Renal cortical epithelial cell (primary cell): ENCODE results near the gene NCSTN. TPM values are rescaled to one million over a fixed set of nuclear protein-coding genes. Genes with fewer than 3 reads are reported as not detected.

Source experiments
- DNase-seq: peaks from one replicate; pipeline ENCODE4 v3.0.0-alpha.2; 2011; ENCODE audit warnings: low read depth
- total RNA-seq: library from RNA; depleted of rRNA; stranded (reverse); fragments of >200 nt; gene quantifications from 2 replicates; pipeline ENCODE4 v1.2.3, GENCODE V29; 2014

NCSTN gene
- total RNA-seq, 1 donor from 2014 or later: 168 TPM

DNA sequence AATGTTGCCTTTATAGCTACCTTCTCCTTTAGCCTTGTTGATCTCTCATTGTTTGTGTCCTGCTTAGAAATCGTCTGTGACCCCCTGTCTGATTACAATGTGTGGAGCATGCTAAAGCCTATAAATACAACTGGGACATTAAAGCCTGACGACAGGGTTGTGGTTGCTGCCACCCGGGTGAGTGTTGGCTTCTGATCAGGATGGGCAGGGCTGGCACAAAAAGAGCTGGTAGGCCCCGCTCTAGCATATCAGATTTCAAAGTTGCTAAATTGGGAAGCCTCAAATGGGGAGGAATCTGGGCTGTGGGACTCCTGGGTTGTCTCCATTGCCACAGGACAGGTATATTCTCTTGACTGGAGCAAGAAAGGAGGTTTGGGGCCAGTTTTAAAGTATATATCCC is 8.4 kb downstream of the NCSTN start:
- DNase-seq: no peak

DNA sequence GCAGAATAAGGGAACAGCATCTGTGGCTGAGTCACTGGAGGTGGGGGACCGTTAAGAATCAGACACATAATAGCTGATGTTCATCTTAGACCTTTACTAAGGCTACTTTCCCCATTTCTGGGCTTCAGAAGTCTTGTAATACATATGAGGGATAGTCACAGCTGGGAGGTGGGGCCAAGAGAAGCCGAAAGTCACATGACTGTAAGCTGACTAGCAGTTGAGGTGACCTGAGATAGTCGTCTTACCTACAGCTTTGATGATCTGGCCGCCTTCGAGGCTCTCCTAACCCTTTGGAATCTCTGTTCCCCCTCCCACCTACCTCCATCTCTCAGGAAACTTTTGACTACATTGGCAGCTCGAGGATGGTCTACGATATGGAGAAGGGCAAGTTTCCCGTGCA is 9.4 kb downstream of the NCSTN start:
- DNase-seq: no peak

- DNase-seq: peak; percentile 2
Measured at GRCh38 chr1:160353223-160353622, 10.0 kb downstream of the NCSTN start.

GRCh38 chr1:160354388-160354985 is 11.3 kb downstream of the NCSTN start:
- peak; percentile 9 for DNase-seq

DNA sequence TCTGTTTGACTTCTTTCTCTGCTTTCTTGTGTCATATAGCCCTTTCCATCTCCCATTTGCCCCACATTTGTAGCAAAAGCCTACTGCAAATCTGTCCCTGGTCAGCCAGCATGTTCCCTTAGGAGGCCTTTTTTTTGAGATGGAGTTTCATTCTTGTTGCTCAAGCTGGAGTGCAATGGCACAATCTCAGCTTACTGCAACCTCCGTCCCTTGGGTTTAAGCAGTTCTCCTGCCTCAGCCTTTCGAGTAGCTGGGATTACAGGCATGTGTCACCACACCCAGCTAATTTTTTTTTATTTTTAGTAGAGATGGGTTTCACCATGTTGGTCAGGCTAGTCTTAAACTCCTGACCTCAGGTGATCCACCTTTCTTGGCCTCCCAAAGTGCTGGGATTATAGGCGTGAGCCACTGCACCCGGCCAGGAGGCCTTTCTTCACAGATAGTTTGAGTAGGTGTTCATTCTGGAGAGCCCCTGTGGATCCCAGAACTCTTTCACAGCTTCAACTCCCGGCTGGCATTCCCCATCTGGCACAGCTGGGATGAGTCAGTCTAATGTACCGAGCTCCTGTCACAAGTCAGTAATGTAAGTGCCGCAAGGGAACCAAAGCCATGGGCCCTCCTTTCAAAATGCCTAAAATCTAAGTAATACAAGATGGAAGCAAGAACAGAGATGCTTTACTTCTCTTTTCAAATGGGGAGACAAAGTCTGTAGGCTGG is 14.3 kb downstream of the NCSTN start:
- DNase-seq: no peak

GRCh38 chr1:160358073-160358472 is 14.9 kb downstream of the NCSTN start:
- DNase-seq: no peak

GRCh38 chr1:160359559-160360226 is 16.5 kb downstream of the NCSTN start:
- DNase-seq: no peak

DNA sequence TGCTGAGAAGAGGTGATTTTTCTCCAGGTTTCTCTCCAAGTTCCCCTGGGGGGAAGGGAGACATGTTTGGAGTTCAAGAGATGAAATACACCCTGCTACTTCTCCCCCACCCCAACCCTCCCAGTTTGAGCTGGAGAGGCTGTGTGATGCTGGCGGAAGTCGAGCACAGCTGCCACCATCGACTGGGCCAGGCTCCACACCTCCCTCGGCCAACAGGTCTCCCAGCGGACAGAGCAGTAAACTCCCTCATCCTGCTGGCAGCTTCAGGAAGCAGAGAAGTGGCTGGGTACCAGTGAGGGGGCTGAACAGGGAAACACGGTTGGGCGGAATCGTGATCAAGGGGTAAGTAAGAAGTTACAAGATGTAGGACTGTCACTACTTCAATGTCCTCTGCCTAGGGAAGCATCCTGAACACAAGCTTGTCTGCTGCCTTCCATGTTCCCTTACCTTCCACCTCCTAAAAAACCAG is 17.1 kb downstream of the NCSTN start:
- DNase-seq: no peak

- DNase-seq: no peak
Measured at GRCh38 chr1:160361199-160361598, 18.0 kb downstream of the NCSTN start.

- no peak for DNase-seq
Measured at GRCh38 chr1:160361814-160362167, 18.6 kb downstream of the NCSTN start.

DNA sequence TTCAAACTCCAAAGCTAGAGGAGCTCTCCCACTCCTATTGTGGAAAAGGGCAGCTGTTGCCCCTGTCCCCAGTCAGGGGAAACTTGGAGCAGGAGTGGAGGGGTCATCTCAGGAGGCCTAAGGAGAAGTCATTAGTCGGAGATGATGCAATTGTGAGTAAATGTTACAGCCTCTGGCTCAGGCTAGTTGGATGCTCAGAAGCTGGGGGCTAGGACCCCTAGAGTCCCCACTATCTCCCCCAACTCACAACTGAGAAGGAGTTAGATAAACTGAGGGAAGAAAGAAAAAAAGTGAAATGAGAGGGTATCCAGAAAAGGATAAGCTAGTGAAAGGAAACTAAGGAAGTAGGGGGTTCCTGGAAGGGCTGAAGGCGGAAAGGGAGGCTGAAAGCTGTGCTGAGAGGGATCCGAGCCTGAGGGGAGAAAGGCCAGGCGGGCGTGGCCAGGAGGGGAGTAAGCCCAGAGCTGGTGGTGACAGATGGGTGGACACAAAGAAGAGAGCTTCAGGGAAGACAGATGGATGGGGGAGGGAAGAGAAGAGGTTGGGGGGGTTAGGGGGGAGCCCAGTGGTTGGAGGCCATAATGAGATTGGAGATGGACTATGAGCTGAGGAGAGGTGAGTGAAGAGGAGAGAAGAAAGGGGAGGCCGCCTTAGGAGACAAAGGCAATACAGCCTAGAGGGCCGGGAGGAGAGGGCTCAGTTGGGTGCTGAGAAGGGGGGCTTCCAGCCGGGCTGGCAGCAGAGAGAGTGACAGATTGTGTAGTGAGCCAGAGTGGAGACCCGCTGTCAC is 19.2 kb downstream of the NCSTN start:
- DNase-seq: no peak

DNA sequence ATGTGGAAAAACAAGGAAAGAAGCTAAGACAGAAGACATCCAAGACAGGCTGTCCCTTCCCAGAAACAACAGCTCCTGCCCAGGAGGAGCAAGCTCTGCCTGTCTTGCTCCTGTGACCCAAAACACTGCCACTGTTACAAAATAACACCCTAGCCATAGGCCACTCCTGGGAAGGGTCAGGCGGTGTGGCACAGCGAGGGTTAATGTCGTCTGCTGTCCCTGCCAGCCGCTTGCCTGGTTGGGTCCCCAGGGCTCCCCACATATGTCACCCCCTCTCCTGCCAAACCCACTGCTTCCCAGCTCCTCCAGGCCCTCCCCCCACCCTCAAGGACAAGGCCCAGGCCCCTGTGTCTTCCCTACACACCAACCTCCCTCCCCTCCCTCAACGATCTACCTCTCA is 19.8 kb downstream of the NCSTN start:
- no peak for DNase-seq

DNA sequence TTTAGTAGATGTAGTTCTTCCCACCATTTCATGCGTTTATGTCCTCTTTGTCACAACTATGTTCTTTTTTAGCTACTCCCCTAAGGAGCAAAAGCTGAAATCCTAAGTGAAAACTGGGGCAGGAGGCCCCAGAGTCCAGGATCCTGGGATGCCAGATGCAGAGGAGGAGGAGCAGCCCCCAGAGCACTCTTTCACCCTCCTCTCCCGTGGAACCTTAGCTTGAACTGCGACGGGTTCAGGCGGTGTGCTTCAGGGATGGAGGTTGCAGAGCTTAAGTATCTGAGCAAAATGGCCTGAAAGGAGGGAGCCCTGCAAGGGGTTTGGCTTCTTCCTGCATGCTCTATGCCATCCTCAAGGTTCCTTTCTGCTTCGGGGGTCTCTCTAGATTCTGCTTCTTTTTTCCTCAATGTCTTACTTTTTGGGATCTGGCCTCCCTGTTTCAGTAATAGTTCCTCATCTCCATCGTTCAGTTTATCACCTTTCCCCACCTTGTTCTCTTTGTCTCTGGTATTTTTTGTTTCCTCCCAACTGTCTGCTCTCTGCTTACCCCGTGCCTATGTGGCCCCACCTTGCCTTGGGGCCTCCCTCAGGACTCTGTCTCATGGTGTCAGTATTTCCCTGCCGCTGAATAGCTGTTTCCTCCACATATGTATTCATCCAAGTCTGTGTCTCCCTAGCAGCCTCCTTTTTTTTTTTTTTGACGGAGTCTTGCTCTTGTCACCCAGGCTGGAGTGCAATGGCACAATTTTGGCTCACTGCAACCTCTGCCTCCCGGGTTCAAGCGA is 21.0 kb downstream of the NCSTN start:
- no peak for DNase-seq

- no peak for DNase-seq
Measured at GRCh38 chr1:160365325-160365724, 22.1 kb downstream of the NCSTN start.

- DNase-seq: no peak
Measured at GRCh38 chr1:160366731-160367515, 23.7 kb downstream of the NCSTN start, which contains the start of gene NHLH1. Gene NHLH1 (plus strand): TSS chr1:160367071. CDS start chr1:160370732, 3,661 bp downstream.

DNA sequence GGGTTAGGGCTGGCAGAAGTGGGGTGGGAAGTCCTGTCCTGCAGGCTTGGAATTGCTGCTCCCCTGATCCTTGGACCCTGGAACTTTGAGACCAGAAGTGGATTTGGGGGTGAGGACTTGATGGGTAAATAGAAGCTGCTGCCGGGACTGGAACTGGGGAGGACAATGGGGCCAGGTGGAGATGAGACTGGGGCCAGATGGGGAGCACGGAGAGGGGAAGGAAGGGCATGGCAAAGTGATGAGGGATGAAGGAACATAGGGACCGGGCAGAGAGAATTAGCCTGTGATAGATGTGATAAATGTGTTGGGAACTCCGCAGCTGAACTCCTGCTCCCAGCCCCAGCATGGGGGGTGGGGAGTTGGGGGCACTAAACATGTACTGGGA is 24.3 kb downstream of the NCSTN start:
- no peak for DNase-seq

GRCh38 chr1:160367934-160368923 is 25.0 kb downstream of the NCSTN start:
- no peak for DNase-seq

GRCh38 chr1:160369087-160369486 is 25.9 kb downstream of the NCSTN start:
- no peak for DNase-seq

- no peak for DNase-seq
Measured at GRCh38 chr1:160370561-160371345, 27.6 kb downstream of the NCSTN start.
